NCI-H510A treated with DMSO at 0.1 percent for 48 hours (cell line): ENCODE results near the gene HOXA3.
A peak's percentile ranks its signal among the peaks of the same experiment; 100 is the strongest.

Source experiments
- DNase-seq: peaks from one replicate; lab custom pipeline; 2025; lab: John Stamatoyannopoulos, UW

Gene HOXA3

DNA sequence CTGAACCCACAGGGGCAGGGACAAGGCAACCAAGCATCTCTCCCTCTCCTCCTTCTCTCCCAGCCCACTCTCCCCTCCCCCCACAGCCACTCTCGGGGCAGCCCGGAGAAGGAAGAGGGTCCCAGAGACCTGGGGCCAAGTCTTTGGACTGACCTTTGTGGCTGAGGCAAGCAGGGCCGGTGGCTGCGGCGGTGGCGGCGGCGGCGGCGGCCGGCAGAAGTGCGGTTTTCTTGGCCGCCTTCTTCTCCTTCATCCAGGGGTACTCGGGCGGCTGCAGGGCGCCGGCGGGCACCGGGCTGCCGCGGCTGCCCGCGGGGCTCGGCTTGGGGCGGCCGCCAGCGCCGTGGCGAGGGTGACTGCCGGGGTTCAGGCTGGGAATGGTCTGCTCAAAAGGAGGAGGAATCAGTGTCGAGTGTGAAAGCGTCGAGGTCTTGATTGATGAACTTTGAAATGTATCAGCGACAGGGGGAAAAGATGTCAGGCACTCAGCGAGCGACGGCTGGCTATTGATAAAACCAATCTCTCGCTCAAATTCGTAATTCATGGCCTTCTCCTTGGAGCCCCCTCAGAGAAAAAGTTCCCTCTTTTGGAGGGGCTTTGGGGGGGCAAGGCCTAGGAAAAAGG is 50.3 kb downstream of the HOXA3 start:
- DNase-seq, result no peak

GRCh38 chr7:27101171-27101956 is 51.0 kb downstream of the HOXA3 start:
- no peak for DNase-seq

- DNase-seq, result no peak
Observed at GRCh38 chr7:27100694-27101170, 51.7 kb downstream of the HOXA3 start.

- DNase-seq, result no peak
Observed at GRCh38 chr7:27099453-27100370, 52.7 kb downstream of the HOXA3 start.

DNA sequence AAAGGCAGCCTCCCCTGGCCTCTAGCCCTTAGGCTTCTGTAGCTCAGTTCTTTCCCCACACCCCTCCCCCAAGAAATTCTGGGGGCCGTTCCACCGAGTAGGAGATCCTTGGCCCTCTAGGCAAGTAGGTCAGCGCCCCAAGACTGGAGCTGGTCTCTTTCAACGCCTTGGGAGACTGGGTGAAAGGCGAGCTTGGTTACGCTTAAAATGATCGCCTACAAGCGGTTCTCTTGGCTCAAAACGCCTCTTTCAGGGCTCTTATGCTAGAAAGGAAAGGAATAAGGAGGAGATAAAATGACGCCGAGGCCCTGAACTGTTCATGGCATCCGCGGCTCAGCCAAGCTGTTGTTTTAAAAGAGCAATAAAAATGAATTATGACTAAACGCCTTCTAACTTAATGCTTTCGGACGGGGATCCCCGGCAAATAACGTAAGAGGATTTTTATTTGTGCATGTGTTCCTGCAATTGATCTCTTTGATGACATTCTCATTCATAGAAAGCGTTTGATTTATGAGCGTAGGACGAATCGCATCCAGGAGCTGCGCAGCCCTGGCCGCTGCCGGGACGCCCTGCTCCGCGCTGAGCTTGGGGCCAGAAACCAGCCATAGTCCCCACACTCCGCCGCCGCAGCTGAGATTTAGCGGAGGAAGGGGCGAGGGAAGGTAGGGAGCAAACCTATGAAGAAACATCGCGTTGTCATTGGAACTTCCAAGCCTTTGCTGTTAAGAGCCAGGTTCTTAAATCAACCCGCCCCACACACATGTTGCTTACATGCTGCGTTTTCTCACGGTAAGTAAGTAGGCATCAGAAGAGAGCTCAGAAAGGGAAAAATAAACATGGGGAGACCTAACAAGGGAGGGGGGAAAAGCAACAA is 53.6 kb downstream of the HOXA3 start:
- no peak for DNase-seq

GRCh38 chr7:27097686-27098577 is 54.5 kb downstream of the HOXA3 start:
- DNase-seq, result no peak

- DNase-seq, result peak; percentile 28
Observed at GRCh38 chr7:27096768-27097514, 55.4 kb downstream of the HOXA3 start.

GRCh38 chr7:27095897-27096767 is 56.3 kb downstream of the HOXA3 start, which contains the start of gene HOXA1:
HOXA1 (minus strand) TSS chr7:27096000; CDS start chr7:27095912, 88 bp downstream.
- DNase-seq, result peak; percentile 82

DNA sequence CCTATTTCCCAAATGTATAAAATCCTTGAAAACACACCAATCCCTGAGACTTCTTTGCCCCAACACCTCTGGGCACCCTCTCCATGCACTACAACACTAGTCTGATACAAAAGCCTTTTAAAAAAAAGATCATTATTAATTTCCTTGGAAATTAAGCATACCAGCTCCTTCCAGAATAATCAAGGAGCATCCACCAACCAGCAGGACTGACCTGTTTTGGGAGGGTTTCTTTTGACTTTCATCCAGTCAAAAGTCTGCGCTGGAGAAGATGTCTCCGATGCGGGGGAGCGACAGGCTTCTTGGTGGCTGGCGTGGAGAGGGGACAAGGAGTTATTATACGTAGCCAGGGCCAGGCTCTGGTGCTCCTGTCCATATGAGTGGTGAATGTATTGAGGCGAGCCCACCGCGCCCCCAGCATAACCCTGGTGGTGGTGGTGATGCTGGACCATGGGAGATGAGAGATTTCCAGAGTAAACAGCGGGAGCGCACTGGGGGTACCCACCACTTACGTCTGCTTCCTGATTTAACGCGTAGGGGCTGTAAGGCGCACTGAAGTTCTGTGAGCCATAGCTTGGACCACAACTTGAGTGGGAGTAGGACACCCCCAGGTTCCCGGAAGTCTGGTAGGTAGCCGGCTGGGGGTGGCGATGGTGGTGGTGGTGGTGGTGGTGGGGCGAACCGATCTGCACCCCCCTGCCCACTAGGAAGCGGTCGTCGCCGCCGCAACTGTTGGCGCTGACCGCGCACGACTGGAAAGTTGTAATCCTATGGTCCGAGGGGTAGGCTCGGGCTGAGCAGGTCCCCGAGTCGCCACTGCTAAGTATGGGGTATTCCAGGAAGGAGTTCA is 57.1 kb downstream of the HOXA3 start:
- DNase-seq, result no peak

- DNase-seq, result no peak
Observed at GRCh38 chr7:27094304-27095049, 57.9 kb downstream of the HOXA3 start.

DNA sequence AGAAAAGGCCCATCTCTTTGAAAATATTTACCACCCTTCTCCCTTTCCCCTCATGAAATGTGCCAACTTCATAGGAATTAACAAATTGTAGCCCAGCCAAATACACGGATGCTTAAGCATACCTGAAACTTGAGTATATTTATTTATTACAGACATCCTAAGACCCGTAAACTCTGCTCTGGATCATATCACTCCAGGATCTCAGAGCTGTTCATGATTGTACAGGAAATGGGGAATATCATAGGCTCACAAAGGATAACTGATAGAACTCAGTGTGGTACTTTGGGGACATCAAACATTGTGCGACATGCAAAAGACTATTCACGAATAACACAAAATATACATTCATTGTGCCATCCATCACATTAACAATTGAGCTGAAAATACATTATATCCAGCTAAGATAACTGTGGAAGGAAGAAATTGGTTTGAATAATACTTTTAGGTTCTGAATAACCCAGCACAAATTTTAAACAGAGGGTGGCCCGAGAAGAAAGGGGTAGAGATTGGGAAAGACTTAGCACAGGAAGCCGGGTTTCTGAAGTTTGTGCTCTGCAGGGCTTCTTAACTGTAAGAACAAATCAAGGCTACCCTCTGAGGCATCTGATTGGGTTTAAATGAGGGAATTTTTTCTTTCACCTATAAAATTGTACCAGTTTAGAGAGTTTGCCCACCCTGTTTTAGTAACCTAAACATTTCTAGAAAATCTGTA is 59.0 kb downstream of the HOXA3 start:
- no peak for DNase-seq

GRCh38 chr7:27092819-27093110 is 59.6 kb downstream of the HOXA3 start:
- DNase-seq, result no peak

GRCh38 chr7:27091941-27092818 is 60.2 kb downstream of the HOXA3 start:
- DNase-seq, result peak; percentile 30

DNA sequence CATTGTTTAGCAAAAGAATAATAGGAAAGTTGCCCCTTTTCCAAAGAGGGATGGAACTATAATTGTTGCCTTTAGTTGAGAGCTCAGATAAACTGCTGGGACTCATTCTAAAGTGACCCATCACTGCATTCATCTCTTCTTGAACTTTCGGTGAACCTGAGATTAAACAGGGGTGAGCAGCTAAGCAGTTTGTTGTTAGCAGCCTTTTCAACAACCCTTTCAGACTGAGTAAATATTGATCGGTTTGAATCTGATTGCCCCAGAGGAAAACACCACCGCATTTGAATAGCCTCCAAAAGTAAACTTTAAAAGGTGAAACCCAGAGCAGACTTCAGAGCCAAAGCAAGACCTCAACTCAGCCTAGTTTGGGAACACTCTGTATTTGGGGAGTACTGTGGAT is 61.3 kb downstream of the HOXA3 start:
- DNase-seq, result peak; percentile 90
